Stimulated activated CD8-positive, alpha-beta memory T cell treated with anti-CD3 and anti-CD28 coated beads, Interleukin-7, amount 100 ng/mL, for 24 hours (primary cell): Measurements from ENCODE around the gene NUDT9.
"Not testable (repeated sequence)": the region's sequence is repeated elsewhere in the genome, so short reads cannot be mapped to it uniquely, and the experiment has no call there.

Source experiments
- DNase-seq: peaks from one replicate; pipeline ENCODE4 v3.0.0-alpha.2; 2020; ENCODE audit warnings: low read depth

The NUDT9 gene, protein sequence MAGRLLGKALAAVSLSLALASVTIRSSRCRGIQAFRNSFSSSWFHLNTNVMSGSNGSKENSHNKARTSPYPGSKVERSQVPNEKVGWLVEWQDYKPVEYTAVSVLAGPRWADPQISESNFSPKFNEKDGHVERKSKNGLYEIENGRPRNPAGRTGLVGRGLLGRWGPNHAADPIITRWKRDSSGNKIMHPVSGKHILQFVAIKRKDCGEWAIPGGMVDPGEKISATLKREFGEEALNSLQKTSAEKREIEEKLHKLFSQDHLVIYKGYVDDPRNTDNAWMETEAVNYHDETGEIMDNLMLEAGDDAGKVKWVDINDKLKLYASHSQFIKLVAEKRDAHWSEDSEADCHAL

DNA sequence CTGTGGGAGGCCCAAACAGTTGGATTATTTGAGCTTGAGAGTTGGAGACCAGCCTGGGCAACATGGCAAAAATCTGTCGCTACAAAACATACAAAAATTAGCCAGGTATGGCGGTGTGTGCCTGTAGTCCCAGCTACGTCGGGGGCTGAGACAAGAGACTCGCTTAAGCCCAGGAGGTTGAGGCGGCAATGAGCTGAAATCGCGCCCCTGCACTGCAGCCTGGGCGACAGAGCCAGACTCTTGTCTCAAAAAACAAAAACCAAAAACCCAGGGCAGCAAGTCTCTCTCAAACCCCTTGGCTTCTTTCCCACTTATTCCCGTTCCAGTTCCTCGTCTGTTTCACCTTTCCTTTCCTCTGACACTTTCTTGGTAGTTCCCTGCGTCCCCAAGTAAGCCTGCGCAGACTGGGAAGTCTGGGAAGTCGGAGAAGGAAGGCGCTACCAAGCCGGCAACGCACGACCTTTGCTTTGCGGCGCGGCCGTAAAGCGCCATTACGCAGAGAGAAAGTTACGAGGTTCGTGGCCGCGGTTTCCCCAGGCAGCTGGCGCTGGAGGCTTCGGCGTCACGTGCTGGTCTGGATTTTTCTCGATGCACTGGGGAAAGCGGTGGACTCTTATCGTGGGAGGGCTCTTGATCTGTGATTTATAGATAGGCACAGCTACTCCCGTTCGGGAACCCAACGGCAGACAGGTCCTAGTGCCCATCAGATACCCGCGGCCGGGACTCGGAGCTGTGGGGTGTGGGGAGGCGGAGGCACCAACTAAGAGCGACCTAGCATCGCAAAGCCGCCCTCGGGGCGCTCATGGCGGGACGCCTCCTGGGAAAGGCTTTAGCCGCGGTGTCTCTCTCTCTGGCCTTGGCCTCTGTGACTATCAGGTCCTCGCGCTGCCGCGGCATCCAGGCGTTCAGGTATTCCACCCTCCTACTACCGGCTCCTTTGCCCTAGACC lies at the start of gene NUDT9:
Gene NUDT9 (plus strand): TSS at position 470 of the 949 bp plus-strand sequence. CDS start 333 bp downstream, at position 803.
- DNase-seq, result peak; percentile 75

DNA sequence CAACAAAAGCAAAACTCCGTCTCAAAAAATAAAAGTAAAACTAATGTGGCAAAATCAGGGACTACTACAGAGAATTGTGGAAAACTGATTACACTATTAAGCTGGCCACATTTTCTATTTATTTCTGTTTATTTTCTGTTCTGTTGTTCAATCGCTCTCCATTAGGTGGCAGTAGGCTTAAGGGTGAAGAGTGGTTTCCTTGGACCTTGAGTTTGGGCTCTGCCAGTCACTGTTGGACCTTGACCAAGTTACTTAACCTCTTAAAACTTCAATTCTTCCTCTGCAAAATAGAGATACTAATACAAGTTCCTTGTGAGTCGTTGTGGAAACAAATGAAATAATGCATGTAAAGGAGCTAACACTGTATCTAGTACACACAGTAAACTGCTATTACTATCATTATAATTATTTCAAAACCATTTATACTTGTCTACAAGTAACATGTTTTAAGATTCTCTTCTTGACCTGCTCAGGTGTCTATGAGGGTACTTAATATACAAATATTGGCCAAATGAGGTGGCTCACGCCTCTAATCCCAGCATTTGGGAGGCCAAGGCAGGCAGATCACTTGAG lies 46.6 kb upstream of the NUDT9 start:
- DNase-seq, result no peak

DNA sequence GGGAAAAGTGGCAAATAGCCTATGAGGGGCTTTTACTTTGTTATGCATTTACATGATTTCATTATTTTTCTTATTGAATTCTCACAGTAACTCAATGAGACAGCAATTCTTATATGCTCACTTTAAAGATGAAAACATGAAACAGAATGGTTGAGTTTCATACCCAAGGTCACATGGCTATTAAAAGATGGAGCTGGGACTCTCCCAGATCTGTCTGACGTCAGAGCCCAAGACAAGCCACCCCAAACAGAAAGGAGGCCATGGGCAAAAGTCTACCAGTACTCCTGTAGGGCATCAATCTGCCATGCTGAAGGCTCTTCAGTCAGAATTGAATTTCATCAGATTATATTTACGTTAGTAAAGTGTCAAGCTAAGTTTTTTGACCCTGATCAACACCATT lies 44.6 kb upstream of the NUDT9 start:
- no peak for DNase-seq

DNA sequence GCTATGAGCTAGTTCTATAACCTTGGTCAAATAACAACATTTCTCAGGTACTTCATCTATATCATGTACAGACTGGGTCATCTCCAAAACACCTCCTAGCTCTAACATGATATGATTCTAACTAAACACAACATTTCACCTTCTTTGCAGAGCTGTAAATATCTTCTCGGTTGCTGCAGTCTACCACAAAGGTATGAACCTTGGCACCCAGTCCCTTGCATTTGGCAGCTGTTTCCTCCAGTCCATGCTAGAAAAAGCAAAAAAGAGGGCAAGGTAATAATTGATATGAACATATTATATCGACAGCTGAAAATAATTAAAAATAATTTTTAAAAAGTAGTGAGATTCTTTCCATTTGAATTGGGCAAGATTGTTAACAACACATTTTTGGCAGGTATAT lies 40.3 kb upstream of the NUDT9 start:
- DNase-seq, result no peak

DNA sequence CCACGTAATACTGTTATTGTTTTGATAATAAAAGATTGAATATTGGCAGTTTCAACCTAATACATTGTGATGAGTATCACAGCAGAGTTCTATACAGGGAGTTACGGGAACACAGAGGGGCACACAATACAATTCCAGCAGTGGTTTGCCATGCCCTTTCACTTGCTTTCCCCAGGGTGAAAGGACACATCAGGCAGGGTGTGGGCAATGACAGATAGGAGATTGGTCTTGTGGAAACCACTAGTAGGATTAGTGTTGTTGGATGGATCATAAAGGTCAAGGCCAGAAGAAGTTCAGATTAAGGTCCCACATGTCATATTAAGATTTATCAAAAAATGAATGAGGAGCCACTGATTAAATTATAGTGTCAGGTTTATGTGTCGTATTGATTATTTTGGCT lies 39.4 kb upstream of the NUDT9 start:
- DNase-seq, result no peak

DNA sequence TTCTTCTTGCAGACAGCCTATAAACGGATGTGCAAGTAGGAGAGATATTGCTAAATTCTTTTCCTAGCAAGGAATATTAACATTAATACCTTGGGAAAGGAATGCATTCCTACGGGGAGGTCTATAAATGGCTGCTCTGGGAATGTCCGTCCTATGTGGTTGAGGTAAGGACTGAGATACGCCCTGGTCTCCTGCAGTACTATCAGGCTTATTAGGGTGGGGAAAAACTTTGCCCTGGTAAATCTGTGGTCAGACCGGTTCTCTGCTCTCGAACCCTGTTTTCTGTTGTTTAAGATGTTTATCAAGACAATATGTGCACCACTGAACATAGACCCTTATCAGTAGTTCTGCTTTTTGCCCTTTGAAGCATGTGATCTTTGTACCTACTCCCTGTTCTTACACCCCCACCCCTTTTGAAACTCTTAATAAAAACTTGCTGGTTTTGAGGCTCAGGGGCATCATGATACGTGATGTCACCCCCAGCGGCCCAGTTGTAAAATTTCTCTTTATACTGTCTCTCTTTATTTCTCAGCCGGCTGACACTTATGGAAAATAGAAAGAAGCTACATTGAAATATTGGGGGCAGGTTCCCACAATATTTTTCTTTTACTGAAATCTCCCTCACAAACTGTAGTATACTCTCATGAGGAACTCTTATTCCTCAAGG lies 37.8 kb upstream of the NUDT9 start:
- DNase-seq, result not testable (repeated sequence)

DNA sequence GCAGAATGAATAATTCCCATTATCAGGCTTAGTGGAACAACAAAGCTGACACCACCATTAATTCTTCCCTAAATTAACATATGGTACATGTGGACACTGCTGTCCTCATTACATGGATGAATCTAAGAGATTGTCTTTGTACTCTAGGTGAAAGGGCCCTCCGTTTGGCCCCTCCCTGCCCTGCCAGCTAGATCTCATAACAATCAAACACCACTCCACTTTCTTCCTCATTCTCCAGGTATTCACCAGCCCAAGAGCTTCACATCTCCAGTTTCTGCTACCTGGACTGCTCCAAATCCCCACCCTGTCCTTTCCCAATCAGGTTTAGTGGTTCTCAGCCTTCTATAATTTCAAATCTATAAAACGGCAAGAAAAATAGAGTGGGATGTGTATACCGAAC lies 35.1 kb upstream of the NUDT9 start:
- DNase-seq, result no peak

DNA sequence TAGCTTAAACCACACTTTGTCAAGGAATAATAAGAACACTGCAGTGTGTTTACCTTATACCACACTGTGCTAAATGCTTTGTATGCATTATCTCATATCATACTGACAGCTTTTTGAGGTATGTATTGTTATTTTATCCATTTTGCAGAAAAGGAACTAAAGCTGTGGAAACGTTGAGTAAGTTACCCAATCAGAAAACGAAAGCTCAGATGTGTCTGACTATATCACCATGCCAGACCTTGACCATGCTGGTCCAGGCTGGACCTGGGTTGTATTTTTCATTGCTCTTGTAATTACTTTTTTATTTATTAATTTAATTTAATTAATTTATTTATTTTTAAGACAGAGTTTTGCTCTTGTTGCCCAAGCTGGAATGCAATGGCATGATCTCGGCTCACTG lies 33.5 kb upstream of the NUDT9 start:
- no peak for DNase-seq

DNA sequence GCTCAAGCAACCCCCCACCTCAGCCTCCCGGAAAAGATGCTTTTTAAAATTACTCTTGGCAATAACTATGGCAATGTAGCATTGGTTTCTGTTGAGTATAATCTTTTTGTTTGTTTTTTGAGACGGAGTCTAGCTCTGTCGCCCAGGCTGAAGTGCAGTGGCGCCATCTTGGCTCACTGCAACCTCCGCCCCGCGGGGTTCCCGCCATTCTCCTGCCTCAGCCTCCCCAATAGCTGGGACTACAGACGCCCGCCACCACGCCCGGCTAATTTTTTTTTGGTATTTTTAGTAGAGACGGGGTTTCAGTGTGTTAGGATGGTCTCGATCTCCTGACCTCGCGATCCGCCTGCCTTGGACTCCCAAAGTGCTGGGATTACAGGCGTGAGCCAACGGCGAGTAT lies 32.3 kb upstream of the NUDT9 start:
- DNase-seq, result not testable (repeated sequence)

DNA sequence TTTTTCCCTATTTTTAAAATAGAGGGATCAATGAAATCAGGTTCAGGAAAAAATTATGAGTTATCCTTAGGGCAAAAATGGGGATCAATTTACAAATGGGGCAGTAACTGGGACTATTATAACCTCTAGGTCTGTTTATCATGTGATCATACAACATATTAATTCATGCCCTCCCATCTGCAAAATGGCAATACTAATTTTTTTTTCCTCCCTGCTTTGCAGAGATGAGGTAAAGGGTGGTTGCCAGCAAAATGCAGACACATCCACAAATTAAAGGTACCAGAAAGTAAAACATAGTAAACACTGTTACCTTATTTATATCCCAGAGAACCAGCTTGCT lies 31.9 kb upstream of the NUDT9 start:
- no peak for DNase-seq

DNA sequence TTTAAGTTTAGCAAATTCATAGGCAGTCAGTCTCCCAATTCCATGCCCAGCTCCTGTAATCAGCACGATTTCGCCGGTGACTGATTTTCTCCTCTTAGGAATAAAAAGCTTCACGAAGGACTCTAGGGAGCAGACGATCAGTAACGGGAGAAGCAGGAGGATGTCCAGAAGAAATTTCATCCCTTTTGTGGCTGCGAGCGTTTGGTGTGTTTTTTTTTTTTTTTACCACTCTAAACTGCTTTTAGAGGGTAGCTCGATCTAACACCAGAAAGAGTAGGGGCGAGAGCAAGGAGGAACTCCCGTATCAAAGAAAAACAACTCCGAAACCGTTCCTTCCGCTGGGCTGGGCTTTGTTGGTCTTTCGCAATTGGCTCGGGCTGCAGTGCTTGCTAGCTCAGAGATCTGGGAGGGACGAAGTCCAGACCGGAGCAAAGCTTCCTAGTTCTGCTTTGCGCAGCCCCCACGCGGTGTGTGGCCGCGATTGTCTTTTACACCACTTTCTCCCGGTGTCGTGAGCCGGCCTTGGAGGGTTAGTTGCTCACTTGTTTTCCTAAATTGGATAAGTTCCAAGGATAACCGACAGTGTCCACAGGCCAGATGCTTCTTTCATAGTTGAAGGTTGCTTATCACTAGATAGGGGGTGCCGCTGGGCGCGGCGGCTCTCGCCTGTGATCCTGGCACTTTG lies 31.3 kb upstream of the NUDT9 start, which contains the start of gene HSD17B11:
Gene HSD17B11 (minus strand): TSS at position 298 of the 685 bp plus-strand sequence. CDS start 118 bp downstream, at position 180.
- DNase-seq, result peak; percentile 44

DNA sequence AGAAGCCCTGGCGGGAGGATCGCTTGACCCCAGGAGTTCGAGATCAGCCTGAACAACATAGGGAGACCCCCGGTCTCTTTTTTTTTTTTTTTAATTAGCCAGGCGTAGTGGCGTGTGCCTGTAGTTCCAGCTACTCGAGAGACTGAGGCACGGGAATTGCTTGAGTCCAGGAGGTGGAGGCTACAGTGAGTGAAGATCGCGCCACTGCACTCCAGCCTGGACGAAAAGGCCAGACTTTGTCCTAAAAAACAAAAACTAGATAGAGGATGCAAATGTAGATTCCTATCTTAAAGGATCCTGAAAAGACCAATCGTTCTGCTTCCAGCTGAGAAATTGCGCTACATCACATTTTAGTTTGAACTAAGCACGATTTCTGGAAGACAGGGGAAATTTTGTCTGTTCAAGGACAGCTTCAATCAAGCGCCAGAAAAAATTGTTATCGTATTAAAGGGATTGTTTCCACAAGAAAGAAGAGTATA lies 30.8 kb upstream of the NUDT9 start:
- DNase-seq, result no peak

DNA sequence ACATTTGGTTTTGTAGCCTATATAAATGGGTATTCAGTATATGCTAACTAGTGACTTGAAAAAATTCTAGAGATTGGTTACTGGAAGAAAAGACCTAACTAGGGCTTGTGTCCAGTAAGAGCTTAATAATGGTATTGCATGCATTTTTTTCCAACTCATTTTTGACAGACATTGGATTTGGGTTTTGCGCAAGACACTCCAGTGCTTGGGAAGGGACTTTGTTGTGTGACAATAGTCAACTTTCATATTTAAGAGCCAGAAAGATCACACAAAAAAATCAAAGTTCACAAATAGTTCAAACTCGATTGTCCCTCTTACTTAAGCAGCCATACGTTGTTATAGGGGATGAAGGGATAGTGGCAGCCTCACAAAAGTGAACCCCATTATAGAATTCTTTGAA lies 30.2 kb upstream of the NUDT9 start:
- no peak for DNase-seq

DNA sequence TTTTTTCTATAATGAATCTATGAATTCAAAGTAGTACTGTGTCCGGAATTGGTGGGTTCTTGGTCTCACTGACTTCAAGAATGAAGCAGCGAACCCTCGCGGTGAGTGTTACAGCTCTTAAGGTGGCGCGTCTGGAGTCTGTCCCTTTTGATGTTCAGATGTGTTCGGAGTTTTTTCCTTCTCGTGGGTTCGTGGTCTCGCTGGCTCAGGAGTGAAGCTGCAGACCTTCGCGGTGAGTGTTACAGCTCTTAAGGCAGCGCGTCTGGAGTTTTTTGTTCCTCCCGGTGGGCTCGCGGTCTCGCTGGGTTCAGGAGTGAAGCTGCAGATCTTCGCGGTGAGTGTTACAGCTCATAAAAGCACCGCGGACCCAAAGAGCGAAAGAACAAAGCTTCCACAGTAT lies 27.3 kb upstream of the NUDT9 start:
- DNase-seq, result not testable (repeated sequence)

DNA sequence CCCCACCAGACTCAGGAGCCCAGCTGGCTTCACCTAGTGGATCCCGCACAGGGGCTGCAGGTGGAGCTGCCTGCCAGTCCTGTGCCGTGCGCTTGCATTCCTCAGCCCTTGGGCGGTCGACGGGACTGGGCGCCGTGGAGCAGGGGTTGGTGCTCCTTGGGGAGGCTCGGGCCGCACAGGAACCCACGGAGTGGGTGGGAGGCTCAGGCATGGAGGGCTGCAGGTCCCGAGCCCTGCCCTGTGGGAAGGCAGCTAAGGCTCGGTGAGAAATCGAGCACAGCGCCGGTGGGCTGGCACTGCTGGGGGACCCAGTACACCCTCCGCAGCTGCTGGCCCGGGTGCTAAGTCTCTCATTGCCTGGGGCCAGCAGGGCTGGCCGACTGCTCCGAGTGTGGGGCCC lies 26.5 kb upstream of the NUDT9 start:
- not testable (repeated sequence) for DNase-seq

DNA sequence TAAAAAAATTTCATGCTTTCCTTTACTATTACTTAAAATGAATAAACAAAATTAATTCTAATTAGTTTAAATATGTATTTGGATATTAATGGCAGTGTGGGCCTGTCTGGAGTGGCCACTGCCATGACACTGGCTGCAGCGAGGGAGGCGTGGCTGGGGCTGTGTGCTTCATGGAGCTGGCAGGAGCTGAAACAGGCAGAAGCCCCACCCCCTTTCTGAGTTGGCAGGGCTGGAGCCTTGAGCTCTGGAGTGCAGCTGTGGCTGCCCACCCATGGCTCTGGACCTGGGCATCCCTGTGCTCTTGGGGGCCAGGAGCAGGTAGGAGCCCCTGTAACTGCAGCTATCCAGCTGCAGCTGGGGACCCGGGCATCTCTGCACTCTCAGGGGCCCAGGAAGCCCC lies 23.2 kb upstream of the NUDT9 start:
- DNase-seq, result no peak

DNA sequence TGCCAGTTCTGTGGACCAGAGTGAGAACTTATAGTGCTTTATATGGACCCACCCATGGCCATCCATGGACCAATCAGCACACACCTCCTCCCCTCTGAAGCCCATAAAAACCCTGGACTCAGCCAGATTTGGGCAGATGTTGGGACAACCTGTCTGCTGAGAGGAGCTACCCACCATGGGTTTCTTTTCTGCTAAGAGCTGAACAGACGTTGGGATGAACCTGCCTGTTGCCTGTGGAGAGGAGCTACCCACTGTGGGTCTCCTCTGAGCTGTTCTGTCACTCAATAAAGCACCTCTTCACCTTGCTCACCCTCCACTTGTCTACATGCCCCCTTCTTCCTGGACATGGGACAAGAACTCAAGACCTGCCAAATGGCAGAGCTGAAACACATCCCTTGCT lies 22.4 kb upstream of the NUDT9 start:
- DNase-seq, result no peak

DNA sequence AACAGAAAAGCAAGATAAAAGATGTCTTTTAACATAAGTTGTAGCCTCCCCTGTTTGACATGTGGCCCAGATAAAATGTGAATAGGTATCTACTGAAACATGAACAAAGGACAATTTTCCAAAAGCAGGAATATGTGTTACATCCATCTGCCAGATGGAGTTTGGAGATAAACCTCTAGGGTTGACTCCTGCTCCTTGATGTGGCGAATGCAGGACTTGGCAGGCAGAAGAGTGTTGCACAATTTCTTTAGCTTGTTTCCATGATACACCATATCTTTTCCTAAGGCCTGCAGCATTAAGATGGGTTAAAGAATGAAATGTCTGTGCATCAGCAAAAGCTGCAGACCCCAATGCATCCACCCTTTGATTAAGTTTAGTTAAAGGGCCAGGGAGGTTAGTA lies 18.6 kb upstream of the NUDT9 start:
- DNase-seq, result not testable (repeated sequence)

DNA sequence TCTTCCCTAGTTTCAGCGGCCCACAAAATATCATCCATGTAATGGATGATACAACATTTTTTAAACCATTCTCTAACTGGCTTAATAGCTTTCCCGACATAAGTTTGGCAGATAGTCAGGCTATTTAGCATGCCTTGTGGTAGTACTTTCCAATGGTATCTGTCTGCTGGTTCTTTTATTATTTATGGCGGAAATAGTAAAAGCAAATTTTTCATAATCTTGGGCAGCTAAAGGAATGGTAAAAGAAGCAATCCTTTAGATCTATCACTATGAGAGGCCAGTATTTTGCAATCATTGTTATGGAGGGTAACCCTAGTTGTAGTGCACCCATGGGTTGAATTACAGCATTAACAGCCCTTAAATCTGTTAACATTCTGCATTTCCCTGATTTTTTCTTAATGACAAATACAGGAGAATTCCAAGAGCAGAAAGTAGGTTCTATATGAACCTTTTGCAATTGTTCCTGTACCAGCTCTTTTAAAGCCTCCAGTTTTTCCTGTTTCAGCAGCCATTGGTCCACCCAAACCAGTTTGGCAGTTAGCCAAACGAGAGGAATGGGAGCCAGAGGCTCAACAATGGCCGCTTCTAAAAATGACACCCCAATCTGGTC lies 17.1 kb upstream of the NUDT9 start:
- no peak for DNase-seq

DNA sequence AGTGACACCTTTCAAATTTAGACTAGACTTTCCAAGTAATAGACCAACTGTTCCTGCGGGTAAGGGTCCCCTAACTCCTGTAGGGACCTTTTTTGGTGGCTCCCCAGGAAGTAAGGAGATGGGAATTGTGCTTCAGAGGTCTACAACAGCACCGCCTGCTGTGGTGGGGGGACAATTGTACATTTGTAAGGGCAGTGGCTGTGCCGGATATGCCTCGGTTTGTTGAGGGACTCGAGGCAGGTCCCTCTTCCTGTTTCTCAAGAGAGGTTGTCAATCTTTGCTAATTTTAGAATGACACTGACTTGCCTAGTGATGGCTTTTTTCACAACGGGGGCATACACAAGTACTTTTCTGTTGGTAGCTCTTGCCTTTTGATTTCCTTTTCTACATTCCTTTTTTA lies 15.9 kb upstream of the NUDT9 start:
- DNase-seq, result no peak

DNA sequence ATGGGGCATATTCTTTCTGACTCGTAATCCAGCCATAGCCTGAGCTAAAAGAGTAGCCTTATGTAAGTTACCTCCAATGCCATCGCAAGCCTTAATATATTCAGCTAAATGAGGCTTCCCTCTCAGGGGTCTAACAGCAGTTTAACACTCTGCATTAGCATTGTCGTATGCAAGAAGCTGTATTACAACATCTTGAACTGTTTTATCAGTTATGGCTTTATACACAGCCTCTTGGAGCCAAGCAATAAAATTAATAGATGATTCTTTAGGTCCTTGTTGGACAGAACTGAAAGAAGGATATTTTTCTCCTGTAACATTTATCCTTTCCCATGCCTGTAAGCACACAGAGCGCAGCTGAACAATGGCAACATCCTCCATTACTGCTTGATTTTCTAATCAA lies 15.5 kb upstream of the NUDT9 start:
- not testable (repeated sequence) for DNase-seq
